T-helper 22 cell (primary cell): Measurements from ENCODE around the gene LRTM2.

ENCODE experiments used
- DNase-seq: peaks from one replicate; pipeline ENCODE4 v3.0.0-alpha.2; 2020; ENCODE audit warnings: low read depth

The LRTM2 gene

DNA sequence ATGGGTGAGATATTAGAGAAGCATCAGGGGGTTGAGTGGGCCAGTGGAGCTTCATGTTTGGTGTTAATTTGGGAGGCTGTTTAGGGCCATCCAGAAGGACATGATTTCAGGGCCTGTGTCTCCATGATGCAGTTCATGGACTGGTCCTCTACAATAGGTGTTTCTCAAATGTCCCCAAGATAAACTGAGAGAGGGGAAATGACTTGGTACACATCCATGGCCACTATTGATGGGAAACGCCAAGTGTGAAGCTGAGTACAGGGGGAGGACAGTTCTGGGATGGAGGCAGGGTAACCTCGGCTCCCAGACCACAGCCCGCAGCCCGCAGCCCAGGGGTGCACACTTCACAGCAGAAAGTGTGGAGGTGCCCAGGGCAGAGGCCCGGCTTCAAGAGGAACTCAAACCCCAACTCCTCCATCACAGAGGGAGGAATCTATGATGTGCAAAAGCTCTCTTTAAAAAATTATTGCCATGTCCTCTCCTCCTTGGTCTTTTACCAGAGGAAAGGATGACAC is 64.8 kb downstream of the LRTM2 start:
- DNase-seq: no peak

DNA sequence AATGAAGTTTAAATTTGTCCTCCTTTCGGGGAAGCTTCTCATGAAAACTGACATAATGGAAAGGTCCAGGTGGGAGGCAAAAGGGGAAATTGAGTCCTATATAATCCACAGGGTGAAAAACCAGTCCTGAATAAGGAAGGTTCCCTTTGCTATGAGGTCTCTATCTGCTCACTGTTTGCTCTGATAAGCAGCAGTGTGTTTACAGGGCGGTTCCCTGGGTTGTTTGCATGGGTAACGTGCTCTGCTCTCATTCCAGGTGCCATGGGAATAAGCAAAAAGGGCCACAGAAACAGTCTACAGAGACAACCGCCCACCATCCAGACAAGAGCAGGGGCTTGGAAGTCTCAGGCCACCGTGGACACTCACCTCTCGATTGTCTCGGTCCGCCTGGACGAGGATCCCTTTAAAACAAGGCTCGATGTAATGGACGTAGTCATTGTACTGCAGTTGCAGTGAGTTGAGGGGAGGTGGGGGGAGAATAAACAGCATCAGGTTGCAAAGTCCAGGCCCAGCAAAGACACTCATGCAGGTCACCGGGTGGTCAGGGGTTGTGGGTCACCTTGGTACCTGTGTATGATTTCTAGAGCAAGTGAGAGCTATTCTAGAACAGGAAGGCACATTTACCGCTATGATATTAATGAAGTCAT is 65.4 kb downstream of the LRTM2 start:
- DNase-seq: no peak
